ENCODE results near the gene SLC22A23.

The SLC22A23 gene

GRCh38 chr6:3457710-3458602 lies 1.1 kb upstream of the SLC22A23 start:
- DNase-seq (ENCODE audit: insufficient read length, low spot score) (no peak), FAIRE-seq (no peak)
- TF ChIP-seq POLR2A (IDR thresholded peaks at IDR 0.05; ENCODE audit: low read depth, low read length): no peak

DNA sequence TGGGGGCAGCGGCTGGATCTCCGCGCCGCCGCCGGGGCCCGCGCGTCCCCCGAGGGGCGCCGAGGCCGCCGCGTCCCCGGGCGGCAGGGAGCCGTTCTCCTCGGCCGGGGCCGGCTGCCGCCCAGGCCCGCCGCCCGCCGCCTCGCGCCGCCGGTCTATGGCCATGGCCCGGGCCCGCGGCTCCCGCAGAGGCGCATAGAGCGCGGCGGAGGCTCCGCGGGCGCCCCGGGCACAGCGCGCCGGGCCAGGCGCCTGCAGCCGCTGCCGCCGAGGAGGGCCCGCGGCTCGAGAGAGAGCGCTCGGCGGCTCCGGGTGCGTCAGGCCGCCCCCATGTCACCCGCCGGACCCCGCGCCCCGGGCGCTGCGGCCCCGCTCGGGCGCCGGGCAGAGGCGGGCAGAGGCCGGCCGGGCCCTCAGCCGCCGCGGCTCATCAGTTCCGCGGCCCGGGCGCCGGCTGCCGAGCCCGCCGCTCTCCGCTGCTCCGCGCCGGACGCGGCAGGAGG lies 404 bp downstream of the SLC22A23 start:
- TF ChIP-seq POLR2A (IDR thresholded peaks at IDR 0.05; ENCODE audit: low read depth, low read length): no peak
- FAIRE-seq: no peak
- no peak for DNase-seq (ENCODE audit: insufficient read length, low spot score)

GRCh38 chr6:3455569-3456394 lies 1.1 kb downstream of the SLC22A23 start:
- DNase-seq (ENCODE audit: insufficient read length, low spot score) (no peak), FAIRE-seq (no peak)
- no peak for TF ChIP-seq POLR2A (IDR thresholded peaks at IDR 0.05; ENCODE audit: low read depth, low read length)

DNA sequence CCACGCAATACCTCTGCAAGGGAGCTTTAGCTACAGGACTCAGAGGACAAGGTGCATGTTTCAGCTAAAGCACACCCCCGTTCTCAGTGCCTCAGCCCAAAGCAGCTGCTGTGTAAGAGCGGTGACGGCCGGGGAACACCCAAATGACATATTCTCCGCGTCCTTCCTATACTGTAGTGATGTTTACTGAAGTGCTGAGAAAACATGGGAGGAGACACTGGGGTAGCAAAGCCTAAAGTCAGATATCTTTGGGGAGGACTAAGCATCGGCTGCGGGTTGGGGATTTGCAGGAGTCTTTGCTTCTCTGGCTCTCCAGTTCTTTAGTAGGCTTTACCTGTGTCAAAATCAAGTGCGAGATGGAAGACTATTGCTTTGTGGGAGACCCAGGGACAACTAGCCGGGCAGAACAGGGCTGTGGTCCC lies 1.7 kb downstream of the SLC22A23 start:
- no peak for FAIRE-seq
- no peak for DNase-seq (ENCODE audit: insufficient read length, low spot score)
- TF ChIP-seq POLR2A (IDR thresholded peaks at IDR 0.05; ENCODE audit: low read depth, low read length): no peak

DNA sequence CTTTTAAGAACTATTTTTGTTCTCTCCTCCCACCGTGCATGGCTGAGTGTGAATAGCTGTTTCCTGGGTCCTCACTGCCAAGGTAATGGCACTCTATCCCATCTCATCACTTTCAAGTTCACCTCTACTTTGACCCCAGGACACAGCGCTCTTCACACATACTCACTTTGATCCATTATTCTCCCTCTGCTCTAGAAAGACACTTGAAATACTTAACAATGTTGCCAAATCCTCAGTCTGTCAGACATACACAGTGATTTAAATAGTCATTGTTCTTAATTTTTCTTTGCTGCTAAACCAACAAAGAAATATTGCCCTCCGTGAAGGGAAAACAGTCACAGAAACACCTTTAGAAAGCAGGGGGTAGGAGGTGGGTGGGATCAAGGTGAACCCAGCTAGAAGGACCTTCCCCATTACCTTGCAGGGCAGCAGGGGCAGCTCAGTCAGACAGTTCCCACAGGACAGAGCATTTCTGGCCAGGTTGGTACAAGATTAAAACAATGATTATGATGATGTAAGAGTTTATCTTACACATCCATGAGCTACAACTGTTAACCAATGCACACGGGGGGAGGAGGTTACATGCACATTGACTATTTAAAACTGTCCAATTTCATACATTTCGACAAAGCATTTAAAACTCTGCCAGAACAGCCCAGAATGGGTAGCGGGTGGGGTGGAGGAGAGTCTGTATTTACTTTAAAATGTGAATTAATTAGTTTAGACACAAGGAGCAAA lies 2.4 kb downstream of the SLC22A23 start:
- DNase-seq (ENCODE audit: insufficient read length, low spot score) (no peak), FAIRE-seq (no peak)
- TF ChIP-seq POLR2A (IDR thresholded peaks at IDR 0.05; ENCODE audit: low read depth, low read length): no peak

DNA sequence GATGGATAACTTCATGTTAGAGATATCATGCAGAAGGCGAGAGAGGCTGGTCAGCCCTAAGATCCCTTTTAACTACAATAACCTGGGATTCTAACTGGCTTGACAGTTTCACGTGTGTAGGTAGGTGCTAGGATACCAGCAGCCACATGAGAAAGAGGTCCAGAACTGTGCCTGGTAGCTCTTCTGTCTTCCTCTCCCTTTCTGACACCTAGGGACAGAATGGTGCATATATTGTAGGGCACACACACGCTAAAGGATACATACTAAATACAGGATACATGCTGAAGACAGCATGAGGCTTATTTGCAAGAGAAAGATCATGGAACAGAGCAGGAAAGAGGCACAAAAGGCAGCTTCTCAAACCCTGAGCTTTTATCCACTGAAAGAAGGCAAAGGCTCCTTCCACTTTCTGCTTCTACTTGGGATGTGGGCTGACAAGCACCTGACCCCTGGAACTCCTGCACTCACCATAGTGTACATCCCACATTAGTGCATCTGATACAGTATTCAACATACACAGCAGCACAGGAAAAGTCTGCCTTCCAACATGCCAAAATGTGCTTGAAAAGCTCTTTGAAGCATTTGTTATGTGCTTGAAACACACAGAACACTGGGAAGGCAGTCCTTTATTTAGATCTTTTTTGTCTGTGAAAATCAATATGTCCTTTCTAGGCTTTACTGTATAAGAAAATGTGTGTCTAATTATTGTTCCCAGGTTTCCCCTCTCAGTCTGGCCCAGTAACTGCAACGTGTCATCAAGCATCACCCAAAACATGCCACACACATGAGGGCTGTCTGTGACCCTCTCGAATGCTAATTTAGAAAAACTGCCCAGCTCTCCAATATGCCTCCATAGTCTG lies 3.2 kb downstream of the SLC22A23 start:
- TF ChIP-seq POLR2A (IDR thresholded peaks at IDR 0.05; ENCODE audit: low read depth, low read length): no peak
- no peak for DNase-seq (ENCODE audit: insufficient read length, low spot score)
- no peak for FAIRE-seq

- no peak for TF ChIP-seq POLR2A (IDR thresholded peaks at IDR 0.05; ENCODE audit: low read depth, low read length)
- no peak for DNase-seq (ENCODE audit: insufficient read length, low spot score)
- no peak for FAIRE-seq
Observed at GRCh38 chr6:3451498-3451897, 5.4 kb downstream of the SLC22A23 start.

DNA sequence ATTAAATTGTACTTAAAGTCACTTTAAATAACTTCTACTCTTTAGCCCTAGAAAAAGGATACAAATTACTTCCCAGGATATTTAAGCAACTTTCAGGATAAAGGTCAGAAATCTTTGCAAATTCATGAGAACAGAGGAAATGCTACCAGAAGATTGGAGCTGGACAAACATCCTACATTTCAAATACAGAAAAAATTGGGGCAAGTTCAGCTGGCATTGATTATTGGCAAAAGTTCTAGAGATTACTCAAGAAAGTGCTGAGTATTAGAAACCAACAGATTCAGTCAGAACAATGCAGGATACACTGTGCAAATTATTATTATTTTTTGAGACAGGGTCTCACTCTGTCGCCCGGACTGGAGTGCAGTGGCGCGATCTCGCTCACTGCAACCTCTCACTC lies 6.0 kb downstream of the SLC22A23 start:
- DNase-seq (ENCODE audit: insufficient read length, low spot score) (no peak), FAIRE-seq (no peak)
- no peak for TF ChIP-seq POLR2A (IDR thresholded peaks at IDR 0.05; ENCODE audit: low read depth, low read length)

- FAIRE-seq (no peak), DNase-seq (ENCODE audit: insufficient read length, low spot score) (no peak)
- no peak for TF ChIP-seq POLR2A (IDR thresholded peaks at IDR 0.05; ENCODE audit: low read depth, low read length)
Observed at GRCh38 chr6:3449750-3450305, 7.0 kb downstream of the SLC22A23 start.

- no peak for DNase-seq (ENCODE audit: insufficient read length, low spot score)
- no peak for TF ChIP-seq POLR2A (IDR thresholded peaks at IDR 0.05; ENCODE audit: low read depth, low read length)
- no peak for FAIRE-seq
Observed at GRCh38 chr6:3449321-3449720, 7.5 kb downstream of the SLC22A23 start.

GRCh38 chr6:3447005-3447404 lies 9.8 kb downstream of the SLC22A23 start:
- TF ChIP-seq POLR2A (IDR thresholded peaks at IDR 0.05; ENCODE audit: low read depth, low read length): no peak
- no peak for DNase-seq (ENCODE audit: insufficient read length, low spot score)
- FAIRE-seq: no peak

- DNase-seq (ENCODE audit: insufficient read length, low spot score): no peak
- no peak for FAIRE-seq
- TF ChIP-seq POLR2A (IDR thresholded peaks at IDR 0.05; ENCODE audit: low read depth, low read length): no peak
Observed at GRCh38 chr6:3446184-3446583, 10.7 kb downstream of the SLC22A23 start.
